Psoas muscle (tissue), 8 donors: Measurements from ENCODE around the gene ZMYM5. TPM values are rescaled to one million over a fixed set of nuclear protein-coding genes. Genes with fewer than 3 reads are reported as not detected.
"Not testable (repeated sequence)": the region's sequence is repeated elsewhere in the genome, so short reads cannot be mapped to it uniquely, and the experiment has no call there.

ENCODE experiments used
- ATAC-seq, 4 donors: fragments of 200-7000 bp; cut with Tn5 transposase; one replicate each; pipeline ENCODE4 v1.9.1; 2020; ENCODE audit warnings: moderate library complexity in 3 of 4, mild to moderate bottlenecking in 2 of 4
- DNase-seq, 2 donors: peaks; one replicate each; pipeline ENCODE4 v3.0.0-alpha.2; 2020
- H3K27ac ChIP-seq: fragments of 200-600 bp; one replicate; pipeline ENCODE4 v1.8.0; 2022
- H3K27me3 ChIP-seq, 3 donors: fragments of 200-600 bp in 1 of 3; one replicate each; pipeline versions ENCODE4 v1.6.1 to v1.8.0; 2013 to 2022; ENCODE audit warnings: low read length in 2 of 3, mild to moderate bottlenecking in 2 of 3, moderate library complexity in 1 of 3; ENCODE audit not compliant: insufficient read depth in 3 of 3
- H3K36me3 ChIP-seq, 2 donors: fragments of 200-600 bp in 1 of 2; one replicate each; pipeline versions ENCODE4 v1.6.1 to v1.8.0; 2013 to 2022; ENCODE audit warnings: low read depth in 1 of 2, mild to moderate bottlenecking in 1 of 2, moderate library complexity in 1 of 2; ENCODE audit not compliant: insufficient read depth in 1 of 2
- H3K4me1 ChIP-seq: fragments of 200-600 bp; one replicate; pipeline ENCODE4 v1.8.0; 2022
- H3K4me3 ChIP-seq: fragments of 200-600 bp; one replicate; pipeline ENCODE4 v1.8.0; 2022; ENCODE audit warnings: mild to moderate bottlenecking
- H3K9me3 ChIP-seq: fragments of 200-600 bp; one replicate; pipeline ENCODE4 v1.8.0; 2022
- CTCF ChIP-seq: fragments of 200-600 bp; IDR thresholded peaks from one replicate; pipeline ENCODE4 v1.8.0; 2022; ENCODE audit warnings: antibody characterized with exemption
- WGBS, 3 donors: extraction: QIAGEN DNeasy Blood & Tissue Kit; methylation state at CpG; one replicate each; pipeline versions ENCODE4 v1.1.6 to v1.1.7; 2013; 5-methylcytosine and 5-hydroxymethylcytosine counted together
- intact Hi-C, 2 donors: fragments of 100-400 bp; cut with DNase I; formaldehyde crosslinking; loops; one replicate each; pipeline versions ENCODE4 v1.11.0 to v1.14.2; 2022
- polyA plus RNA-seq, 3 donors: library from polyadenylated mRNA; stranded (reverse); fragments of 200-250 nt; gene quantifications; one replicate each; pipeline ENCODE4 v1.2.3, GENCODE V29; 2013
- total RNA-seq, 4 donors: library from RNA; stranded (reverse); fragmentation: NEBNext Ultra II Directional in 2 of 4; extraction: Animal tissue kit (Norgen Biotek cat#: 25700) in 2 of 4; gene quantifications; one replicate each; pipeline versions ENCODE4 v1.2.1 to v1.2.4, GENCODE V29; 2021 to 2023
- donor health status: healthy with polysubstance abuse.
- donor health status: DM: no; HTN: no; CAD: no; lungs with moderate emphysema.
- donor health status: Bipolar disorder and iron deficiency.
- donor health status: healthy.
- donor health status: DM: yes; HTN: yes; CAD: no.
- donor health status: DM: no; HTN: no; CAD: no.
- donor health status: DM: no; HTN: no; CAD: no.
- donor health status: DM: yes; HTN: yes; CAD: no.

The ZMYM5 gene
- total and polyA plus RNA-seq, 7 donors, result 3.2 to 8.0 (median 6.0) TPM

- WGBS, 3 donors, result 91 to 94% (median 93%) methylated on average over 7 of the region's 7 CpGs
- no peak for TF ChIP-seq CTCF
- intact Hi-C loops, result no loop called here
- Histone ChIP-seq H3K9me3 (no peaks in the 10 kb centered on the region), H3K27me3 (no peaks in the 10 kb centered on the region), H3K4me3 (no peak overlapping the region), H3K27ac (no peak overlapping the region), H3K36me3 (no peaks in the 10 kb centered on the region), H3K4me1 (no peaks in the 10 kb centered on the region)
- DNase-seq (no peak), ATAC-seq (no peak)
Measured at GRCh38 chr13:19791953-19792537, 71.4 kb downstream of the ZMYM5 start.

GRCh38 chr13:19782727-19783682 lies 80.4 kb downstream of the ZMYM5 start, which contains the start of gene PSPC1:
TSS of gene PSPC1 (minus strand) at chr13:19782945. CDS start at chr13:19782757, 188 bp downstream.
- WGBS, 3 donors, result 19 to 21% (median 21%) methylated on average over 50 of the region's 50 CpGs
- ATAC-seq (peak; percentile 95 to 97 (median 96)), DNase-seq (peak; percentile 95 to 98)
- H3K27me3 ChIP-seq, H3K36me3 ChIP-seq, H3K9me3 ChIP-seq, H3K4me1 ChIP-seq: not testable (repeated sequence)
- H3K4me3 ChIP-seq, result peak within 1 kb of the TSS; percentile 96
- peak within 1 kb of the TSS; percentile 97 for H3K27ac ChIP-seq
- intact Hi-C loops, result loop anchor here (1.0 to 10.0 kb wide), 4 partner anchors 79 to 172 kb away; partner anchors contain the start of genes MPHOSPH8 (in 1 of the 2), ZMYM2 (in 1 of the 2) and ZMYM5 (in 1 of the 2)

GRCh38 chr13:19782049-19782726 lies 81.3 kb downstream of the ZMYM5 start:
- H3K4me1 ChIP-seq, result peaks cover 9% of the 10 kb centered on the region
- DNase-seq, result peak; percentile 65 to 79
- WGBS, 3 donors, result 0 to 1% (median 0%) methylated on average over 66 to 77 of the region's 77 CpGs
- no peaks in the 10 kb centered on the region for H3K27me3 ChIP-seq
- TF ChIP-seq CTCF, result no peak
- ATAC-seq, result peak; percentile 70 to 81 (median 74)
- peak overlapping the region; percentile 96 for H3K4me3 ChIP-seq
- intact Hi-C loops, result loop anchor here (1.0 to 10.0 kb wide), 4 partner anchors 80 to 173 kb away; partner anchors contain the start of genes MPHOSPH8 (in 1 of the 2), ZMYM2 (in 1 of the 2) and ZMYM5 (in 1 of the 2)
- no peaks in the 10 kb centered on the region for H3K9me3 ChIP-seq
- peak overlapping the region; percentile 97 for H3K27ac ChIP-seq
- no peaks in the 10 kb centered on the region for H3K36me3 ChIP-seq

- Histone ChIP-seq H3K4me1 (peaks cover 9% of the 10 kb centered on the region), H3K36me3 (no peaks in the 10 kb centered on the region), H3K4me3 (peak overlapping the region; percentile 96), H3K27me3 (no peaks in the 10 kb centered on the region), H3K27ac (peak overlapping the region; percentile 97), H3K9me3 (no peaks in the 10 kb centered on the region)
- DNase-seq, result no peak
- ATAC-seq, result no peak
- no peak for TF ChIP-seq CTCF
- 17 to 23% (median 19%) methylated on average over 9 of the region's 9 CpGs for WGBS, 3 donors
- intact Hi-C loops, result loop anchor here (5.0 to 10.0 kb wide), 3 partner anchors 81 to 173 kb away; partner anchors contain the start of genes MPHOSPH8 (in 1 of the 2), ZMYM2 (in 1 of the 2) and ZMYM5 (in 1 of the 2)
Measured at GRCh38 chr13:19781526-19781925, 81.9 kb downstream of the ZMYM5 start.

- not testable (repeated sequence) for H3K9me3 ChIP-seq, H3K4me1 ChIP-seq, H3K36me3 ChIP-seq, DNase-seq, ATAC-seq, H3K27ac ChIP-seq, H3K27me3 ChIP-seq
- intact Hi-C loops, result loop anchor here (5.0 to 10.0 kb wide), 3 partner anchors 81 to 174 kb away; partner anchors contain the start of genes MPHOSPH8 (in 1 of the 2), ZMYM2 (in 1 of the 2) and ZMYM5 (in 1 of the 2)
- peak overlapping the region; percentile 96 for H3K4me3 ChIP-seq
- WGBS, 3 donors, result 93 to 96% (median 95%) methylated on average over 22 of the region's 22 CpGs
Measured at GRCh38 chr13:19780753-19781418, 82.6 kb downstream of the ZMYM5 start.
